ENCODE results near the gene SORBS2. TPM values are rescaled to one million over a fixed set of nuclear protein-coding genes. Genes with fewer than 3 reads are reported as not detected.

SORBS2 gene
- total RNA-seq, 1 experiment from 2014 or later, result 0.34 TPM

DNA sequence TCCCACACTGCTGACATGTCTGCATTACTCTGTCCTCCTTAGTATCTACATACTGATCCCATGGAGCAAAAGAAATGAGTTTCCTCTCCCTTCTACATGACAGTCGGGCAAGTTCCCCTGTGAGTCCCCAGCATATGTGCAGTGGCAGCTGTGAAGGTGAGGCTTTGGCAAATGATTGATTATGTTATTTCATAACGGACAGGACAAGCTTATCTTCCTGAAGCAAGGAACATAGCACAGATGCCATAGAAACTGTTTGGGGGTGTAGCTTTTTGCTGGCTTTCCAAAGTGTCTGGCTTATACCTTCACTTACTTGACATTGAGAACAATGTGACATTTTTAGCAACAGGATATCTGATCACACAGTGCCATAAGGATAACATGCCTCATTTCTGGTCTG, 139.8 kb downstream of the SORBS2 start:
- BruUV-seq (replicated peaks), result no TSS peak
- Histone ChIP-seq H4K20me1 (ENCODE audit: insufficient read depth) (no peaks in the 10 kb centered on the region), H3K79me2 (ENCODE audit: insufficient read depth, low read length) (no peaks in the 10 kb centered on the region), H3K4me2 (ENCODE audit: low read length) (no peak overlapping the region), H3K27ac (ENCODE audit: low read depth, low read length) (no peak overlapping the region), H3K9ac (ENCODE audit: low read length) (no peak overlapping the region), H3K4me1 (ENCODE audit: control insufficient read depth in 1 of 2, insufficient read depth in 2 of 2, low read length in 2 of 2) (no peaks in the 10 kb centered on the region), H2AFZ (ENCODE audit: low read depth, low read length, poor library complexity, severe bottlenecking) (no peak overlapping the region), H3K36me3 (ENCODE audit: control insufficient read depth in 1 of 2, insufficient read depth in 2 of 2, low read length in 2 of 2) (no peaks in the 10 kb centered on the region), H3K4me3 (replicated peaks in 1 of 2; ENCODE audit: low read depth in 1 of 2, low read length in 2 of 2) (no peak overlapping the region), H3K9me3 (ENCODE audit: control insufficient read depth in 1 of 2, insufficient read depth in 1 of 2, low read depth in 1 of 2, low read length in 2 of 2) (no peaks in the 10 kb centered on the region), H3K27me3 (ENCODE audit: insufficient read depth, low read length) (no peaks in the 10 kb centered on the region), H3K9me2 (ENCODE audit: insufficient read depth) (no peaks in the 10 kb centered on the region)
- ChIA-PET RAD21 (ENCODE audit: low non-redundant PET in 1 of 2, low total read pairs in 2 of 2, uncharacterized antibody in 2 of 2, unreplicated experiment in 2 of 2) (no interaction called here), POLR2A (no interaction called here), CTCF (no interaction called here)
- TF ChIP-seq, protein P1, sequence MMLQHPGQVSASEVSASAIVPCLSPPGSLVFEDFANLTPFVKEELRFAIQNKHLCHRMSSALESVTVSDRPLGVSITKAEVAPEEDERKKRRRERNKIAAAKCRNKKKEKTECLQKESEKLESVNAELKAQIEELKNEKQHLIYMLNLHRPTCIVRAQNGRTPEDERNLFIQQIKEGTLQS (IDR thresholded peaks at IDR 0.05), result no peak
- TF ChIP-seq, protein P2, sequence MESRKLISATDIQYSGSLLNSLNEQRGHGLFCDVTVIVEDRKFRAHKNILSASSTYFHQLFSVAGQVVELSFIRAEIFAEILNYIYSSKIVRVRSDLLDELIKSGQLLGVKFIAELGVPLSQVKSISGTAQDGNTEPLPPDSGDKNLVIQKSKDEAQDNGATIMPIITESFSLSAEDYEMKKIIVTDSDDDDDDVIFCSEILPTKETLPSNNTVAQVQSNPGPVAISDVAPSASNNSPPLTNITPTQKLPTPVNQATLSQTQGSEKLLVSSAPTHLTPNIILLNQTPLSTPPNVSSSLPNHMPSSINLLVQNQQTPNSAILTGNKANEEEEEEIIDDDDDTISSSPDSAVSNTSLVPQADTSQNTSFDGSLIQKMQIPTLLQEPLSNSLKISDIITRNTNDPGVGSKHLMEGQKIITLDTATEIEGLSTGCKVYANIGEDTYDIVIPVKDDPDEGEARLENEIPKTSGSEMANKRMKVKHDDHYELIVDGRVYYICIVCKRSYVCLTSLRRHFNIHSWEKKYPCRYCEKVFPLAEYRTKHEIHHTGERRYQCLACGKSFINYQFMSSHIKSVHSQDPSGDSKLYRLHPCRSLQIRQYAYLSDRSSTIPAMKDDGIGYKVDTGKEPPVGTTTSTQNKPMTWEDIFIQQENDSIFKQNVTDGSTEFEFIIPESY (IDR thresholded peaks at IDR 0.05; ENCODE audit: extremely low read depth, insufficient replicate concordance, low read length), result no peak
- TF ChIP-seq CEBPB (IDR thresholded peaks at IDR 0.05; ENCODE audit: low read depth) (no peak), TCF7L2 (IDR thresholded peaks at IDR 0.05; ENCODE audit: borderline replicate concordance, extremely low read depth, insufficient read depth, insufficient read length) (no peak), EZH2phosphoT487 (IDR thresholded peaks at IDR 0.05; ENCODE audit: borderline replicate concordance) (no peak), EZH2 (IDR thresholded peaks at IDR 0.05) (no peak), SRF (IDR thresholded peaks at IDR 0.05; ENCODE audit: low read depth) (no peak), ZFX (IDR thresholded peaks at IDR 0.05) (no peak)
- no peak for ATAC-seq
- no peak for DNase-seq (ENCODE audit: low read depth, low spot score)
- intact Hi-C loops (cut with micrococcal nuclease), result no loop called here

DNA sequence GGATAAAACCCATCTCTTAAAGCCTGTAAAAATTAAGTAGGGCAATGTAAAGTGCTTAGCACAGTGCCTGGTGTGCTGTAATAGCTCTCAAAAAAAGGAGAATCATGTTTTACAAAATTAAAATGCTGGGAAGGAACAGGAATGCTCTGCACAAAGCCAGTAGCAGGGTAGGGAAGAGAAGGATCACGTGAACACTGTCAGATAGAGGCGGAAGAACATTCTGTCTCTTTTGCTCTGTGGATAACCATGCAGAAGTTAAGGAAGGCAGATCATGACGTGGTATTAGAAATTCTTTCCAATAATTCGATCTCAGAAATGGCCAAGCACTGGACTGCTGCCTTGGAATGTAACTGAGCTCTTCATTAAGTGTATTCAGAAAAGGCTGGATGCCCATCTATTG, 140.5 kb downstream of the SORBS2 start:
- no peak for DNase-seq (ENCODE audit: low read depth, low spot score)
- Histone ChIP-seq H3K9me2 (ENCODE audit: insufficient read depth) (no peaks in the 10 kb centered on the region), H3K36me3 (ENCODE audit: control insufficient read depth in 1 of 2, insufficient read depth in 2 of 2, low read length in 2 of 2) (no peaks in the 10 kb centered on the region), H4K20me1 (ENCODE audit: insufficient read depth) (no peaks in the 10 kb centered on the region), H3K9me3 (ENCODE audit: control insufficient read depth in 1 of 2, insufficient read depth in 1 of 2, low read depth in 1 of 2, low read length in 2 of 2) (no peaks in the 10 kb centered on the region), H2AFZ (ENCODE audit: low read depth, low read length, poor library complexity, severe bottlenecking) (no peak overlapping the region), H3K4me3 (replicated peaks in 1 of 2; ENCODE audit: low read depth in 1 of 2, low read length in 2 of 2) (no peak overlapping the region), H3K27me3 (ENCODE audit: insufficient read depth, low read length) (no peaks in the 10 kb centered on the region), H3K27ac (ENCODE audit: low read depth, low read length) (no peak overlapping the region), H3K4me2 (ENCODE audit: low read length) (no peak overlapping the region), H3K4me1 (ENCODE audit: control insufficient read depth in 1 of 2, insufficient read depth in 2 of 2, low read length in 2 of 2) (no peaks in the 10 kb centered on the region), H3K79me2 (ENCODE audit: insufficient read depth, low read length) (no peaks in the 10 kb centered on the region), H3K9ac (ENCODE audit: low read length) (no peak overlapping the region)
- ATAC-seq, result no peak
- CTCF ChIA-PET, result no interaction called here
- intact Hi-C loops (cut with micrococcal nuclease), result no loop called here
- RAD21 ChIA-PET (ENCODE audit: low non-redundant PET in 1 of 2, low total read pairs in 2 of 2, uncharacterized antibody in 2 of 2, unreplicated experiment in 2 of 2), result no interaction called here
- no TSS peak for BruUV-seq (replicated peaks)
- POLR2A ChIA-PET, result no interaction called here
- TF ChIP-seq, protein P3, sequence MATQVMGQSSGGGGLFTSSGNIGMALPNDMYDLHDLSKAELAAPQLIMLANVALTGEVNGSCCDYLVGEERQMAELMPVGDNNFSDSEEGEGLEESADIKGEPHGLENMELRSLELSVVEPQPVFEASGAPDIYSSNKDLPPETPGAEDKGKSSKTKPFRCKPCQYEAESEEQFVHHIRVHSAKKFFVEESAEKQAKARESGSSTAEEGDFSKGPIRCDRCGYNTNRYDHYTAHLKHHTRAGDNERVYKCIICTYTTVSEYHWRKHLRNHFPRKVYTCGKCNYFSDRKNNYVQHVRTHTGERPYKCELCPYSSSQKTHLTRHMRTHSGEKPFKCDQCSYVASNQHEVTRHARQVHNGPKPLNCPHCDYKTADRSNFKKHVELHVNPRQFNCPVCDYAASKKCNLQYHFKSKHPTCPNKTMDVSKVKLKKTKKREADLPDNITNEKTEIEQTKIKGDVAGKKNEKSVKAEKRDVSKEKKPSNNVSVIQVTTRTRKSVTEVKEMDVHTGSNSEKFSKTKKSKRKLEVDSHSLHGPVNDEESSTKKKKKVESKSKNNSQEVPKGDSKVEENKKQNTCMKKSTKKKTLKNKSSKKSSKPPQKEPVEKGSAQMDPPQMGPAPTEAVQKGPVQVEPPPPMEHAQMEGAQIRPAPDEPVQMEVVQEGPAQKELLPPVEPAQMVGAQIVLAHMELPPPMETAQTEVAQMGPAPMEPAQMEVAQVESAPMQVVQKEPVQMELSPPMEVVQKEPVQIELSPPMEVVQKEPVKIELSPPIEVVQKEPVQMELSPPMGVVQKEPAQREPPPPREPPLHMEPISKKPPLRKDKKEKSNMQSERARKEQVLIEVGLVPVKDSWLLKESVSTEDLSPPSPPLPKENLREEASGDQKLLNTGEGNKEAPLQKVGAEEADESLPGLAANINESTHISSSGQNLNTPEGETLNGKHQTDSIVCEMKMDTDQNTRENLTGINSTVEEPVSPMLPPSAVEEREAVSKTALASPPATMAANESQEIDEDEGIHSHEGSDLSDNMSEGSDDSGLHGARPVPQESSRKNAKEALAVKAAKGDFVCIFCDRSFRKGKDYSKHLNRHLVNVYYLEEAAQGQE (IDR thresholded peaks at IDR 0.05; ENCODE audit: low read depth), result no peak
- TF ChIP-seq ZFX (IDR thresholded peaks at IDR 0.05) (no peak), ZNF274 (IDR thresholded peaks at IDR 0.05; ENCODE audit: low read depth, low read length) (no peak), SRF (IDR thresholded peaks at IDR 0.05; ENCODE audit: low read depth) (no peak), CEBPB (IDR thresholded peaks at IDR 0.05; ENCODE audit: low read depth) (no peak), EZH2phosphoT487 (IDR thresholded peaks at IDR 0.05; ENCODE audit: borderline replicate concordance) (no peak)
- TF ChIP-seq, protein P1 (IDR thresholded peaks at IDR 0.05), result no peak
- TF ChIP-seq, protein P4, sequence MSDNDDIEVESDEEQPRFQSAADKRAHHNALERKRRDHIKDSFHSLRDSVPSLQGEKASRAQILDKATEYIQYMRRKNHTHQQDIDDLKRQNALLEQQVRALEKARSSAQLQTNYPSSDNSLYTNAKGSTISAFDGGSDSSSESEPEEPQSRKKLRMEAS (IDR thresholded peaks at IDR 0.05), result no peak
